GM19351 (cell line): Measurements from ENCODE around the gene SLC16A1.
"Not testable (repeated sequence)": the region's sequence is repeated elsewhere in the genome, so short reads cannot be mapped to it uniquely, and the experiment has no call there.

Source experiments
- ATAC-seq: cut with Tn5 transposase; IDR thresholded peaks from one replicate; pipeline ENCODE4 v1.9.1; 2021; ENCODE audit warnings: mild to moderate bottlenecking, moderate library complexity; ENCODE audit not compliant: unreplicated experiment

The SLC16A1 gene

GRCh38 chr1:112971006-112971405, 15.0 kb upstream of the SLC16A1 start:
- ATAC-seq = no peak

- no peak for ATAC-seq
Observed at GRCh38 chr1:112964347-112964746, 8.4 kb upstream of the SLC16A1 start.

GRCh38 chr1:112961072-112961471, 5.1 kb upstream of the SLC16A1 start:
- no peak for ATAC-seq

GRCh38 chr1:112960384-112960783, 4.4 kb upstream of the SLC16A1 start:
- no peak for ATAC-seq

GRCh38 chr1:112958236-112958635, 2.2 kb upstream of the SLC16A1 start:
- ATAC-seq = not testable (repeated sequence)

GRCh38 chr1:112957133-112957812, 1.3 kb upstream of the SLC16A1 start:
- ATAC-seq = peak; percentile 64

- ATAC-seq = no peak
Observed at GRCh38 chr1:112956544-112957132, 642 bp upstream of the SLC16A1 start.

- ATAC-seq = peak; percentile 11
Observed at GRCh38 chr1:112954945-112955772, 837 bp downstream of the SLC16A1 start.

- no peak for ATAC-seq
Observed at GRCh38 chr1:112954017-112954650, 1.9 kb downstream of the SLC16A1 start.

GRCh38 chr1:112950426-112950825, 5.6 kb downstream of the SLC16A1 start:
- no peak for ATAC-seq

- ATAC-seq = no peak
Observed at GRCh38 chr1:112946683-112947082, 9.3 kb downstream of the SLC16A1 start.

- ATAC-seq = no peak
Observed at GRCh38 chr1:112939810-112940209, 16.2 kb downstream of the SLC16A1 start.

- no peak for ATAC-seq
Observed at GRCh38 chr1:112938210-112938609, 17.8 kb downstream of the SLC16A1 start.

GRCh38 chr1:112937495-112937894, 18.5 kb downstream of the SLC16A1 start:
- ATAC-seq = no peak

- ATAC-seq = no peak
Observed at GRCh38 chr1:112937070-112937469, 18.9 kb downstream of the SLC16A1 start.

GRCh38 chr1:112935461-112936111, 20.4 kb downstream of the SLC16A1 start:
- no peak for ATAC-seq

- ATAC-seq = no peak
Observed at GRCh38 chr1:112934577-112934976, 21.4 kb downstream of the SLC16A1 start.

GRCh38 chr1:112933820-112934571, 22.0 kb downstream of the SLC16A1 start:
- ATAC-seq = no peak

GRCh38 chr1:112929979-112930378, 26.0 kb downstream of the SLC16A1 start:
- ATAC-seq = no peak

GRCh38 chr1:112927462-112927990, 28.5 kb downstream of the SLC16A1 start:
- ATAC-seq = no peak
